Ishikawa (cell line): ENCODE measurements around the gene PPA1.

ENCODE experiments used
- CEBPB ChIP-seq: IDR thresholded peaks from 2 replicates; pipeline ENCODE4 v1.6.1; 2012
- EGR1 ChIP-seq: IDR thresholded peaks from 2 replicates; pipeline ENCODE4 v1.6.1; 2012
- NFIC ChIP-seq: IDR thresholded peaks from 2 replicates; pipeline ENCODE4 v1.6.1; 2012
- RAD21 ChIP-seq: IDR thresholded peaks from 2 replicates; pipeline ENCODE4 v1.6.1; 2012; ENCODE audit warnings: low read depth
- YY1 ChIP-seq: IDR thresholded peaks from 2 replicates; pipeline ENCODE4 v1.6.1; 2012; ENCODE audit warnings: low read depth
- TF ChIP-seq, protein P1 (sequence below): IDR thresholded peaks from 2 replicates; pipeline ENCODE4 v1.6.1; 2012
- TF ChIP-seq, protein P2 (sequence below): IDR thresholded peaks from 2 replicates; pipeline ENCODE4 v1.6.1; 2012; ENCODE audit warnings: low read depth, mild to moderate bottlenecking

DNA sequence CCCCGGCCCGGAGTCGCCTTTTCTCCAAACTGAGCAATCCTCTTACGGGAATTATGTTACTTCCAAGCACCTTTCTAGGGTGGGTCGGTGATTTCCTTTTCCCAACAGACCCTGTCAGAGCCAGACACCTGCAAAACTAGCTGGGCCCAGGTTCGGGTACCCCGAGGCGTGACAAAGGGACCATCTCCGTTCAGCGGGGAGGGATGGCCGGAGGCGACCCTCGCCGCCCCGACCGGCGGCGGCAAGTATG, 445 bp downstream of the PPA1 start:
- TF ChIP-seq, protein P1, sequence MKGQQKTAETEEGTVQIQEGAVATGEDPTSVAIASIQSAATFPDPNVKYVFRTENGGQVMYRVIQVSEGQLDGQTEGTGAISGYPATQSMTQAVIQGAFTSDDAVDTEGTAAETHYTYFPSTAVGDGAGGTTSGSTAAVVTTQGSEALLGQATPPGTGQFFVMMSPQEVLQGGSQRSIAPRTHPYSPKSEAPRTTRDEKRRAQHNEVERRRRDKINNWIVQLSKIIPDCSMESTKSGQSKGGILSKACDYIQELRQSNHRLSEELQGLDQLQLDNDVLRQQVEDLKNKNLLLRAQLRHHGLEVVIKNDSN = no peak
- TF ChIP-seq, protein P2, sequence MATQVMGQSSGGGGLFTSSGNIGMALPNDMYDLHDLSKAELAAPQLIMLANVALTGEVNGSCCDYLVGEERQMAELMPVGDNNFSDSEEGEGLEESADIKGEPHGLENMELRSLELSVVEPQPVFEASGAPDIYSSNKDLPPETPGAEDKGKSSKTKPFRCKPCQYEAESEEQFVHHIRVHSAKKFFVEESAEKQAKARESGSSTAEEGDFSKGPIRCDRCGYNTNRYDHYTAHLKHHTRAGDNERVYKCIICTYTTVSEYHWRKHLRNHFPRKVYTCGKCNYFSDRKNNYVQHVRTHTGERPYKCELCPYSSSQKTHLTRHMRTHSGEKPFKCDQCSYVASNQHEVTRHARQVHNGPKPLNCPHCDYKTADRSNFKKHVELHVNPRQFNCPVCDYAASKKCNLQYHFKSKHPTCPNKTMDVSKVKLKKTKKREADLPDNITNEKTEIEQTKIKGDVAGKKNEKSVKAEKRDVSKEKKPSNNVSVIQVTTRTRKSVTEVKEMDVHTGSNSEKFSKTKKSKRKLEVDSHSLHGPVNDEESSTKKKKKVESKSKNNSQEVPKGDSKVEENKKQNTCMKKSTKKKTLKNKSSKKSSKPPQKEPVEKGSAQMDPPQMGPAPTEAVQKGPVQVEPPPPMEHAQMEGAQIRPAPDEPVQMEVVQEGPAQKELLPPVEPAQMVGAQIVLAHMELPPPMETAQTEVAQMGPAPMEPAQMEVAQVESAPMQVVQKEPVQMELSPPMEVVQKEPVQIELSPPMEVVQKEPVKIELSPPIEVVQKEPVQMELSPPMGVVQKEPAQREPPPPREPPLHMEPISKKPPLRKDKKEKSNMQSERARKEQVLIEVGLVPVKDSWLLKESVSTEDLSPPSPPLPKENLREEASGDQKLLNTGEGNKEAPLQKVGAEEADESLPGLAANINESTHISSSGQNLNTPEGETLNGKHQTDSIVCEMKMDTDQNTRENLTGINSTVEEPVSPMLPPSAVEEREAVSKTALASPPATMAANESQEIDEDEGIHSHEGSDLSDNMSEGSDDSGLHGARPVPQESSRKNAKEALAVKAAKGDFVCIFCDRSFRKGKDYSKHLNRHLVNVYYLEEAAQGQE = no peak
- no peak for TF ChIP-seq EGR1
- TF ChIP-seq CEBPB = no peak
- no peak for TF ChIP-seq YY1
- no peak for TF ChIP-seq NFIC
- TF ChIP-seq RAD21 = no peak
